Right atrium auricular region (tissue), 2 donors: ENCODE data around the gene VGLL1. TPM values are rescaled to one million over a fixed set of nuclear protein-coding genes. Genes with fewer than 3 reads are reported as not detected.

ENCODE experiments used
- DNase-seq: peaks from one replicate; pipeline ENCODE4 v3.0.0-alpha.2; 2019; ENCODE audit warnings: low spot score
- H3K27ac ChIP-seq, 2 donors: fragments of 200-600 bp; sonication (generic); 1 replicate in 1 of 2; 2 replicates in 1 of 2; pipeline ENCODE4 v1.5.1; 2016 to 2019
- H3K27me3 ChIP-seq, 2 donors: fragments of 200-600 bp; sonication (generic); one replicate each; pipeline versions ENCODE4 v1.5.1 to v1.6.0; 2017 to 2019
- H3K36me3 ChIP-seq: fragments of 200-600 bp; sonication (generic); one replicate; pipeline ENCODE4 v1.5.1; 2016
- H3K4me1 ChIP-seq, 2 donors: fragments of 200-600 bp; sonication (generic); one replicate each; pipeline versions ENCODE4 v1.5.1 to v1.6.0; 2017 to 2019
- H3K4me3 ChIP-seq, 2 donors: fragments of 200-600 bp; sonication (generic); 1 replicate in 1 of 2; 2 replicates in 1 of 2; pipeline ENCODE4 v1.5.1; 2017 to 2019; ENCODE audit warnings: mild to moderate bottlenecking in 1 of 2, moderate library complexity in 1 of 2
- H3K9me3 ChIP-seq, 2 donors: fragments of 200-600 bp; sonication (generic); one replicate each; pipeline ENCODE4 v1.5.1; 2019
- CTCF ChIP-seq, 2 donors: fragments of 200-600 bp; sonication (generic); IDR thresholded peaks; one replicate each; pipeline ENCODE4 v1.5.1; 2019; ENCODE audit warnings: antibody characterized with exemption in 2 of 2
- total RNA-seq, 2 donors: library from RNA; depleted of rRNA; stranded (reverse); fragments of >200 nt; gene quantifications; one replicate each; pipeline ENCODE4 v1.1.0, GENCODE V29; 2016

The VGLL1 gene
- not detected for total RNA-seq

- no peak for TF ChIP-seq CTCF (IDR thresholded peaks at IDR 0.05)
- H3K4me1 ChIP-seq: no peaks in the 10 kb centered on the region
- no peaks in the 10 kb centered on the region for H3K27me3 ChIP-seq
- no peak for DNase-seq
- H3K36me3 ChIP-seq: no peaks in the 10 kb centered on the region
- H3K27ac ChIP-seq: no peak within 1 kb of the TSS
- H3K4me3 ChIP-seq: no peak within 1 kb of the TSS
- no peaks in the 10 kb centered on the region for H3K9me3 ChIP-seq
These were observed at the start of gene VGLL1 for GRCh38 chrX:136531951-136532350. Gene VGLL1 (plus strand): TSS chrX:136532215. CDS start chrX:136536021, 3,806 bp downstream.

- H3K27me3 ChIP-seq: peaks cover 0 to 3% of the 10 kb centered on the region in 2 donors
- DNase-seq: no peak
- H3K27ac ChIP-seq: no peak within 1 kb of the TSS
- H3K4me3 ChIP-seq: no peak within 1 kb of the TSS
- TF ChIP-seq CTCF (IDR thresholded peaks at IDR 0.05): no peak
- H3K9me3 ChIP-seq: no peaks in the 10 kb centered on the region
- no peaks in the 10 kb centered on the region for H3K36me3 ChIP-seq
- no peaks in the 10 kb centered on the region for H3K4me1 ChIP-seq
These were observed 44.4 kb upstream of the VGLL1 start, which contains the start of gene BRS3 for GRCh38 chrX:136487647-136488046. Gene BRS3 (plus strand): TSS chrX:136487947. CDS start chrX:136488115, 168 bp downstream.

- DNase-seq: no peak
- H3K9me3 ChIP-seq: no peaks in the 10 kb centered on the region
- no peaks in the 10 kb centered on the region for H3K4me1 ChIP-seq
- no peaks in the 10 kb centered on the region for H3K36me3 ChIP-seq
- no peak overlapping the region for H3K4me3 ChIP-seq
- TF ChIP-seq CTCF (IDR thresholded peaks at IDR 0.05): no peak
- no peak overlapping the region for H3K27ac ChIP-seq
- H3K27me3 ChIP-seq: peaks cover 3 to 4% of the 10 kb centered on the region in 2 donors
These were observed 43.3 kb upstream of the VGLL1 start for GRCh38 chrX:136488706-136489105.

- H3K4me3 ChIP-seq: no peak overlapping the region
- no peak for DNase-seq
- H3K9me3 ChIP-seq: no peaks in the 10 kb centered on the region
- no peaks in the 10 kb centered on the region for H3K36me3 ChIP-seq
- H3K4me1 ChIP-seq: no peaks in the 10 kb centered on the region
- TF ChIP-seq CTCF (IDR thresholded peaks at IDR 0.05): no peak
- peaks cover 3 to 4% of the 10 kb centered on the region in 2 donors for H3K27me3 ChIP-seq
- no peak overlapping the region for H3K27ac ChIP-seq
These were observed 40.2 kb upstream of the VGLL1 start for GRCh38 chrX:136491832-136492231.

- H3K4me1 ChIP-seq: no peaks in the 10 kb centered on the region
- peaks cover 3 to 4% of the 10 kb centered on the region in 2 donors for H3K27me3 ChIP-seq
- H3K27ac ChIP-seq: no peak overlapping the region
- H3K36me3 ChIP-seq: no peaks in the 10 kb centered on the region
- no peak overlapping the region for H3K4me3 ChIP-seq
- no peak for DNase-seq
- no peak for TF ChIP-seq CTCF (IDR thresholded peaks at IDR 0.05)
- no peaks in the 10 kb centered on the region for H3K9me3 ChIP-seq
These were observed 39.0 kb upstream of the VGLL1 start for GRCh38 chrX:136493011-136493410.

GRCh38 chrX:136495043-136495442, 37.0 kb upstream of the VGLL1 start:
- no peak overlapping the region for H3K27ac ChIP-seq
- no peaks in the 10 kb centered on the region for H3K36me3 ChIP-seq
- H3K4me3 ChIP-seq: no peak overlapping the region
- TF ChIP-seq CTCF (IDR thresholded peaks at IDR 0.05): no peak
- H3K27me3 ChIP-seq: peaks cover 3 to 4% of the 10 kb centered on the region in 2 donors
- no peaks in the 10 kb centered on the region for H3K9me3 ChIP-seq
- DNase-seq: no peak
- H3K4me1 ChIP-seq: no peaks in the 10 kb centered on the region
